Measurements from ENCODE around the gene MYO1C. TPM values are rescaled to one million over a fixed set of nuclear protein-coding genes. Genes with fewer than 3 reads are reported as not detected.
A peak's percentile ranks its signal among the peaks of the same experiment; 100 is the strongest.

Gene MYO1C
- total and polyA plus RNA-seq, 3 donors from 2014 or later, result 45.0 to 68.3 (median 49.2) TPM

DNA sequence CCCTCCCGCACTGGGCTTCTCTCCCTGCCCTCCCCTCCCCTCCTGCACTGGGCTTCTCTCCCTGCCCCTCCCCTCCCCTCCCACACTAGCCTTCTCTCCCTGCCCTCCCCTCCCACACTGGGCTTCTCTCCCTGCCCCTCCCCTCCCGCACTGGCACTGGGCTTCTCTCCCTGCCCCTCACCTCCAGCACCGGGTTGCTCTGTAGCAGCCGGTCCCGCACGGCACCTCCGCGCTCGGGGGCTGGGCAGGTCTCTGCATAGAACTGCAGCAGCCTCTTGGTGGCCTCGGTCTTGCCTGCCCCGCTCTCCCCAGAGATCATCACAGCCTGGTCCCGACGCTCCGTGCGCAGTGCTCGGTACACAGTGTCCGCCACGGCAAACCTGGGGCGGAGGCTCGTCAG, 9.8 kb downstream of the MYO1C start:
- H3K36me3 ChIP-seq (ENCODE audit: low read depth, missing control alignments), result no peaks in the 10 kb centered on the region
- intact Hi-C loops (cut with DNase I; ENCODE audit: low total_unique reads), result no loop called here
- 81 to 86% methylated on average over 14 to 19 of the region's 20 CpGs for WGBS, 2 donors
- H3K4me3 ChIP-seq, result no peak overlapping the region
- TF ChIP-seq CTCF (IDR thresholded peaks at IDR 0.05) (no peak), POLR2A (IDR thresholded peaks at IDR 0.05) (no peak)
- no peaks in the 10 kb centered on the region for H3K9me3 ChIP-seq
- no peaks in the 10 kb centered on the region for H3K27me3 ChIP-seq
- DNase-seq, result no peak
- no peak overlapping the region for H3K27ac ChIP-seq
- peaks cover 29% of the 10 kb centered on the region for H3K4me1 ChIP-seq

DNA sequence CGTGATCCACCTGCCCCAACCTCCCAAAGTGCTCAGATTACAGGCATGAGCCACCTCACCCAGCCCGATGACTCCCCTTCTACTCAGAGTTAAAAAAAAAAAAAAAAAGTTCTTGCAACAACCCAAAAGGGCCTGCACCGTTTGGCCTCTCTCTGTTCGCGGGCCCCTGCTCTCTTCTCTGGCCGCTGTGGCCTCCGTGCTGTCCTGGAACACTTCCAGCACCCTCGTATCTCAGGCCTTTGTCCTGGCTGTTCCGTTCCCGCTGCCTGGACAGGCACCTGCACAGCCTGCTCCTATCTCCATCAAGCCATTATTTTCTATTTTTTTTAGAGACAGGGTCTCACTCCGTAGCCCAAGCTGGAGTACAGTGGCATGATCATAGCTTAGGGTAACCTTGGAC, 10.8 kb downstream of the MYO1C start:
- 46 to 73% methylated on average over 11 of the region's 11 CpGs for WGBS, 2 donors
- Histone ChIP-seq H3K4me1 (peaks cover 20% of the 10 kb centered on the region), H3K36me3 (ENCODE audit: low read depth, missing control alignments) (no peaks in the 10 kb centered on the region), H3K4me3 (no peak overlapping the region), H3K9me3 (no peaks in the 10 kb centered on the region), H3K27ac (no peak overlapping the region), H3K27me3 (no peaks in the 10 kb centered on the region)
- intact Hi-C loops (cut with DNase I; ENCODE audit: low total_unique reads), result no loop called here
- TF ChIP-seq POLR2A (IDR thresholded peaks at IDR 0.05) (no peak), CTCF (IDR thresholded peaks at IDR 0.05) (no peak)
- peak; percentile 45 for DNase-seq

- H3K4me3 ChIP-seq, result no peak overlapping the region
- H3K27me3 ChIP-seq, result no peaks in the 10 kb centered on the region
- intact Hi-C loops (cut with DNase I; ENCODE audit: low total_unique reads), result no loop called here
- H3K9me3 ChIP-seq, result no peaks in the 10 kb centered on the region
- H3K27ac ChIP-seq, result no peak overlapping the region
- no peaks in the 10 kb centered on the region for H3K36me3 ChIP-seq (ENCODE audit: low read depth, missing control alignments)
- no peak for DNase-seq
- H3K4me1 ChIP-seq, result peaks cover 12% of the 10 kb centered on the region
- 80 to 84% methylated on average over 7 to 18 of the region's 18 CpGs for WGBS, 2 donors
- no peak for TF ChIP-seq POLR2A (IDR thresholded peaks at IDR 0.05)
- no peak for TF ChIP-seq CTCF (IDR thresholded peaks at IDR 0.05)
These were observed 11.6 kb downstream of the MYO1C start for GRCh38 chr17:1480747-1481465.

DNA sequence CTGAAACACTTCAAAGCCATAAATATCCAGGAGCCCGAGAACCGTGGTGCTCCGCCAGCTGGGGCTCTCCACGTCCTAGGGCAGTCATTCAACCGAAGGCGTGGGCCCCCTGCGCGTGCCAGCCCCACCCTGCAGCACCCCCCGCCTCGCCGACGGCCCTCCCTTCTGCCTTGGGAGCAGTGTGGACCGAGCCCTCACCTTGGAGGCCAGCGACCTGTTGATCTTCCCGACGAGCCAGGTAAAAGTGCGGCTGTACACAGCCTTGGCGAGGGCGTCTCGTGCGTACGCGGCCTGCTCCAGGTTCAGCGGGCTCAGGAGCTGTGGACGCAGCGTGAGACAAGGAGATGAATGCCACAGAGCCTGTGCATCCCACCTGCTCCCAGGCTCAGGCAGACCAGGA, 14.1 kb downstream of the MYO1C start:
- Histone ChIP-seq H3K36me3 (ENCODE audit: low read depth, missing control alignments) (no peaks in the 10 kb centered on the region), H3K27me3 (no peaks in the 10 kb centered on the region), H3K27ac (no peak overlapping the region), H3K4me1 (peaks cover 4% of the 10 kb centered on the region), H3K4me3 (no peak overlapping the region), H3K9me3 (no peaks in the 10 kb centered on the region)
- DNase-seq, result no peak
- TF ChIP-seq POLR2A (IDR thresholded peaks at IDR 0.05) (no peak), CTCF (IDR thresholded peaks at IDR 0.05) (no peak)
- intact Hi-C loops (cut with DNase I; ENCODE audit: low total_unique reads), result no loop called here
- 92 to 97% methylated on average over 17 to 26 of the region's 26 CpGs for WGBS, 2 donors

DNA sequence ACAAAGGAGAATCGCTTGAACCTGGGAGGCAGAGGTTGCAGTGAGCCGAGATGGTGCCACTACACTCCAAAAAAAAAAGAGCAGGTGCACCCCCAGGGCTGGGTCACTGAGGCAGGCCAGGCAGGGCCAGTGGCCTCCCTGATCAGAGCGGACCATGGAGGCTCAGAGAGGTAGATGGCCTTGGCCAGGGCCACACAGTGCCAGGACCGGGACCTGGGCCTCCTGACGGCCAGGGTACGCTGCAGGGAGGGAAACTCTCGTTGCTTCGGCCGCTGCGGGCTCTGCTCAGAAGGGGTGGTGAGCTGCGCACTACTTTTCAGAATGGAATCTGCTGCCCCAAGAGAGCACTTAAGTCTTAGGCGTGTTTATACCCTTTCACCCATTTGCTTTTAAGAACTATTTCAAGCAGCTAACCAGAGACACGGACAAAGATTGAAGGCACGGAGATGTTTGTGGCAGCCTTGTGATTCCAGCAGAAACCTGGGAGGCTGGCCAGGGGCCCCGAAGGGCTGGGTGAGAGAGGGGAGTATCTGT, 17.1 kb downstream of the MYO1C start:
- no peak for DNase-seq
- intact Hi-C loops (cut with DNase I; ENCODE audit: low total_unique reads), result no loop called here
- Histone ChIP-seq H3K36me3 (ENCODE audit: low read depth, missing control alignments) (no peaks in the 10 kb centered on the region), H3K27ac (no peak overlapping the region), H3K4me1 (peaks cover 4% of the 10 kb centered on the region), H3K27me3 (no peaks in the 10 kb centered on the region), H3K9me3 (no peaks in the 10 kb centered on the region), H3K4me3 (no peak overlapping the region)
- no peak for TF ChIP-seq POLR2A (IDR thresholded peaks at IDR 0.05)
- TF ChIP-seq CTCF (IDR thresholded peaks at IDR 0.05), result no peak
- 86 to 89% methylated on average over 9 to 15 of the region's 15 CpGs for WGBS, 2 donors

Measured in testis (tissue), 3 donors.